GM21360 (cell line): Measurements from ENCODE around the gene GRID1.

Experiments used
- ATAC-seq: cut with Tn5 transposase; IDR thresholded peaks from one replicate; pipeline ENCODE4 v1.9.1; 2021; ENCODE audit warnings: mild to moderate bottlenecking, moderate library complexity; ENCODE audit not compliant: unreplicated experiment

Gene GRID1

DNA sequence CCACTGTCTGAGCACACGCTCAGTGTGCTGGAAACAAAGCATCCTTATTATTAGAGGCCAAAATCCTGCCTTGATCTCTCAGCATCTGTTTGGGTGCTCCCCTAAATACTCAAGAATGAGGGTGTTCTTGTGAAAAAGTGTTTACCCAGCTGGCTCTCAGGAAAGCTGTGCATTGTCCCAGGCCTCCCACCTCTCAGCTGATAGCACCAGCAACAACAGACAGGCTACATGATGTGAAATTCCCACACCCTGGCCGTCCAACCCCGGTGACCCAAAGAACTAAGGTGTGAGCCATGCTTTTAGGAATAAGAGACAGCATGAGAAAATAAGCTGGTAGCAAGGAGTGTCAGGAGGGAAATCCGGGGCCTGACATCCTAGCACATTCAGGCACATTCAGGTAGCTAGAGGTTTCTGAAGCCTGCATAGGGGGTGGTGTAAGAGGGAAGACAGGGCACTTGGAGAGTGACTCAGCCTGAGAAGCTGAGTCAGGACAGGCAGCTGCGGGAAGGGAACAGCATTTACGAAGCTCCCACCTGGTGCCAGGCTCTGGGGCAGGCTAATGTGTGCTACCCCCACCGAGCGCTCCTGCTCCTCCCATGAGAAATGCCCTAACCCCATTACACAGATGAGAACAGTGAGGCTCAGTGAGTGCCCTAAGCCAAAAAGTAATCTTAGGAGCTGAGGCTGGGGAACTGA, 205.6 kb downstream of the GRID1 start:
- no peak for ATAC-seq

DNA sequence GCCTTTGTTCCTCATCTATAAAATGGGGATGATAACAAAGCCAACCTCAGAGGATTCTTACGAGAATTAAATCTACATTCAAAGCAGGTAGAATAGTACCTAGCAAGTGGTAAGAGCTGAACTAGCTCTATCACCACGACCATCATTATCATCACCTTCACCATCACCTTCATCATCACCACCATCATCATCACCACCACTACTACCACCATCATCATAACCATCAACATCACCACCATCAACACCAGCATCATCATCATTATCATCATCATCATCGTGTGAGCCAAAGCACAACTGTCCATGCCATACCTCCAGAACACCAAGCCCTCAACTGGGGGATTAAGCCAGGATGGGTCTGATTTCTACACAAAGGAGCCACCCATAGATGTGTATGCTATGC, 206.8 kb downstream of the GRID1 start:
- ATAC-seq = no peak

DNA sequence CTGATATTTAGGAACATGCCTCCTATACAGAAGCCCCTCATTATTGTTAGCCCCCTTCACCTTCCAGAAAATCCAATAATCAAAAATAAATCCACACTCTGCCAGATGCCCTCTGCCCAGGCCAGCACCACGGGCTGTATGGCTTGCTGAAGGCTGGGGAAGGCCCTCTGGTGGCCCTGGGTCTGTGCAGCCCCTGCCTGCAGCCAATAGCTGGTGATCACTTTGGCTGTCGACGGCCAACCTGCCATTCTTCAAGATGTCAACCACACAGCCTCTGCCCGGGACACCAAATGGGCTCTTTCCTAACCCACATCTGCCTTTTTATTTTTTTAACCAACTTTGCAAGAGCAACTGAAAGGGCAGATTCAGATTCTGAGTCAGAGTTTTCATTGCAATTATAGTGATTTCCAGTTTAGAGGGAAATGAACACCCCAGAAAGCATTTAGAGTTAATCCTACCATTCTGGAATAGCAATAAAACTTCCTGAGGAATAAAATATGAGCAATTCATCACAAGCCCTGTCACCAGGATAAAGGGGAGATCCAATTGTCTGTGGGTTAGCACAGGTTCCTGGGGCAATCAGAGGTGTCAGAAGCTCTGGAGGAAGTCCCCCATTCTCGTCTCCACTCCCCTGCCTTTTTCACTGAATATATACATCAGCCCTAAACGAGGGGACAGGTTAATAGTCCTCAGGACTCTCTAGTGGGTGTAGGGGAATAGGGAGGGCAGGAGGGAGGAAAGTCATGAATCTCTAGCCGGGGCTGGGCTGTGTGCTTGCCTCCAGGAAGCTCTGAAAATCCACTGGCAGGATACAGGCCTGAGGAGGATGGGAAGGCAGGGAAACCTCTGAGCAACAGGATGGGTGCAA, 211.3 kb downstream of the GRID1 start:
- ATAC-seq = no peak

DNA sequence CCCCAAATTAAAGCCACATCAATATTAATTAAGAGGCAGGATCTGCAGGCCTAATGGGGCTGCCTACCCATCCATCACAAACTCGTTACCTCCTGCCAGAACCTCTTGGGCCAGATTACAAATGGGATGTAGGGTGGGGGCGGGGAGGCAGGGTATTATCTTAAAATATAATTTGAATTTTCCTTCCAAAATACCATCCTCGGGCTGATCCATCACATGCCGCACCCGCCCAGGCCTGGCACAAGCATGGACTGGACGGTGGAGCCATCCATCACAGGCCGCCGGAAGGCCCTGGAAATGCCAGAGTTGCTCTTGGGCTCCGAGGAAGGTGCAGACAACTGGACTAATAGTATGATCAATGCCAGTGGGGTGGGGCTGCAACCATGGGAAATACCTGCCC, 212.8 kb downstream of the GRID1 start:
- no peak for ATAC-seq

DNA sequence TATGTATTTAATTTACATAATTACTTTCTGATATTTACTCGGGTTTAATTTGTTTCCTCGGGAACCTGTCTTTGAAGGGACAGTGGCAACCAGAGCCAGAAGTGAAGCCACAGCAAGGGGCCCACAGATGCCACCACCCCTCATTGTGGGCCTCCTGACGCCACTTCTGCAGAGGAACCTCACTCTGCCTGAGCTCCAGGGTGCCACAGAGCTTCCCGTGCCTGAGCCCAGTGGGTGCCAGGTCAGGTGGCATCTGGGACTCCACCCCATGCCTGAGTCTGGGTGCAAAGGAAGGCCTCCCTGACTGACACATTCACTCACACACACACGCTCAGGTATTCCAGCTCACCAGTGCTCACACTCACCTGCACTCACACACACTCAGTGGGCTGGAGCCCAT, 213.7 kb downstream of the GRID1 start:
- ATAC-seq = no peak

DNA sequence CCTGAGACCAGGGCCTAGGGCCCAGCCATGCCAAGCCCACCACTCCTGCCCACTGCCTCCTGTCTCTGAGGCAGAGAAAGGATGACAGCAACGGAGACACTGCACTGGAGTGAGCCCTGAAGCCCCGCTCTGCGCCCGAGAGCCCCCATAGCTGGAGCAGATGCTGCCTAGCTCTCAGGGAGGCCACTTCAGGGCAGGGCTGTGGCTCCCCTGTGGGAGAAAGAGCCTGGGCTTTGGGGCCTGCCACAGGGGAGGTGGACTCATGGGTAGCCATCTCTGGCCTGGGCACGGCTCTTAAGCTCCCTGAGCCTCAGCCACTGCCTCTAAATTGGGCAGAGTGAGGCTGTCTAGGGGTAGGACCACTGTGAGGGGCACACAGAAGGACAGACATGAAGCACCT, 214.2 kb downstream of the GRID1 start:
- no peak for ATAC-seq

DNA sequence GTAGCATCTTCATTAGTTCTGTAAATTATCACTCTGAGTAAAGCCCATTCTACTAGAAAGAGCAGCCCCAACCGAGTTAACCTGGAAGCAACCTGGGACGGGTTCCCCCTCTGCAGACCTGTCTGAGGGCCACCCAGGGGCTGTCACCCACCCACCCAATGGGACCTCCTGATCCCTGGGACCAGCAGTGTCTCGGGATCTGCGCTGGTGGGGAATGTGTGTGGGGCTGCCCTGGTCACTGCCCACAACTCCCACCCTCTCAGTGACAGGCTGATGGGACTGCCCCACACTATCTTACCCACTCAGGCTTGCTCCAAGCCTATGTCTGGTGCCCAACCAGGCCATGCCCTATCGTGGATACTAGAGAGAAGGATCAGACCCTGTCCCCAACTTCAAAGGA, 215.0 kb downstream of the GRID1 start:
- no peak for ATAC-seq

DNA sequence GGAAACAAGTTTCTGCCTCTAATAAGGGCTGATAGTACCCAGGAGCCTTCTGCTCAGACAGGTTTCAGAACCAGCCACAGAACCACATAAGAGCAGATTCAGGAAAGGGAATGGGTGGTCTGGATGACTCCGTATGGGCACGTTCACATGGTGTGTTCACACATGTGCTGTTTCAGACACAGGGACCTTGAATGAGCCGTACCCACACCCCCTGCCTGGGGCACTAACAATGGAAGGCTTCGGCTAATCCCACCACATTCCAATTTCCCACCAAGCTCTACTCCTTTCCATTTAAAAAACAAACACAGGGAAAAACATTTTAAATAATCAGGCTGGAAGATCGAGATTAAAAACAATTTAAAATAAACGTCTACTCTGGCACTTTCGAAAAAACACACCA, 217.3 kb downstream of the GRID1 start:
- no peak for ATAC-seq

DNA sequence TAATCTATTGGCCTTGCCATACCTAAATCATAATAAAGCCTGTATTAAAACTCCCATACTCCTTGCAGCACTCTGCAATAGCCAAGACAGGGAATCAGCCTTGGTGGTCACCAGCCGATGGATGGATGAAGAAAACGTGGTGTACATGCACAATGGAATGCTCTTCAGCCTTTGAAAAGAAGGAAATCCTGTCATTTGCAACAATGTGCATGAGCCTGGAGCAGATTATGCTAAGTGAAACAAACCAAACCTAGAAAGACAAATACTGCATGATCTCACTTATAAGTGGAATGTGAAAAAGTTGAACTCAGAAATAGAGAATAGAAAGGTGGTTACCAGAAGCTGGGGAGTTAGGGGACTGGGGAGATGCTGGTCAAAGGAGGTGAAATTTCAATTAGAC, 218.5 kb downstream of the GRID1 start:
- ATAC-seq = no peak

DNA sequence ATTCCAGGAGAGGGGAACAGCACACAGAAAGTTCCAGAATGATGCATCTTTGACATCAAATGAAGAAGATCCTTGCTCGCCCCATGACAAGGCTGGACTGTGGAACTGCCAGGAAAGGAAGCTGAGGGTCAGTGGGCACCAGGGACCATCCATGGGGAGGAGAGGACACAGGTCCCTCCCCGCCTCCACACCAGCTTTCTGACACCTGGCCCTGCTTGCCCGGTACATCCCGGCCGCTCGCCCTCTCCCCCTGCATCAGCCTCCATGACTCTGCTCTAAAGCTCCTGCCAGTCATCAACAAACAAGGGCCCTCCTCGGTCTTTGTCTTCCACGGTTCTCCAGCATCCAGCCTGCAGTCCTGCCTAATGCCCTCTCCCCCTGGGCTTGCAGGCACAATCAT, 222.3 kb downstream of the GRID1 start:
- no peak for ATAC-seq

DNA sequence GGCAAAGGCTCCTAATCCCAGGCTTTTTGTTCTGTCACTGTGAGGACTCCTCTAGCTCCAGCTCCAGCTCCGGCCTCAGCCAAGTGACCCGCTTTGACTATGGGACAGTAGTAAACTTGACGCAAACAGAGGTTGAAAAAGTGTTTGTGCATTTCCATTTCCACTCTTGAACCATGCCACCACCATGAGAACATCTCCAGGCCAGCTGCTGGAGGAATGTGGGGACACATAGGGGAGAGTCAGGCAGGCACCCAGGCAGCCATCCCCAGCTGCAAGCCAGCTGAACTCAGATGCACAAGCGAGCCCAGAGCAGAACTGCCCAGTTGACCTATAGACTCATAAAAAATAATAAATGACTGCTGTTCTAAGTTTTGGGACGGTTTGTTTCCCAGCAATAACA, 224.7 kb downstream of the GRID1 start:
- ATAC-seq = no peak

DNA sequence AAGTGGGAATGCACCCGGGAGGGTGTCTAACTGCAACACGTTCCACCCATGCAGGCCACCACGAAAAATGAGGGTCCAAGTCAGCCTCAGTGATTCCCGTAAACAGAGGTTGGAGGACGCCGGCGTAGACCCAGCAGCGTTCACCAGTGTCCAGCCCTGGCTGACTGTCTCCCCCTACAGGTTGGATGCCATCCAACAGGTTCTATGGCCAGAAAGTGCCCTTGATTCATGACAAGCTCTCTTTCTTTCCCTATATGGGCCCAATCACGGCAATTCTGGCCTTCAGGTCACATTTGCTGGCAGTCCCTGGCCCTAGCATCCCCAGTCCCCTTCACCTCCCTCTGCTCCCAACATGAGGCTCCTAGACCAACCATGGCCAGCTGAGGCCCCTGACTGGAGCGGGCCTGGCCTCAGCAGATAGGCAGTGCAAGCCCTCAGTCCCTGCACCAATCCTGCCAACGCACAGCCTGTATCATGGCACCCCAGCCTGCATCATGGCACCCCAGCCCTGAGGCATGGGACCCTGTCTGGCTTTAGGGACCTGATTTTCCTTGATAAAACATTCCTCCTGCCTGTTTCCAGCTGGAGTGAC, 227.4 kb downstream of the GRID1 start:
- no peak for ATAC-seq

DNA sequence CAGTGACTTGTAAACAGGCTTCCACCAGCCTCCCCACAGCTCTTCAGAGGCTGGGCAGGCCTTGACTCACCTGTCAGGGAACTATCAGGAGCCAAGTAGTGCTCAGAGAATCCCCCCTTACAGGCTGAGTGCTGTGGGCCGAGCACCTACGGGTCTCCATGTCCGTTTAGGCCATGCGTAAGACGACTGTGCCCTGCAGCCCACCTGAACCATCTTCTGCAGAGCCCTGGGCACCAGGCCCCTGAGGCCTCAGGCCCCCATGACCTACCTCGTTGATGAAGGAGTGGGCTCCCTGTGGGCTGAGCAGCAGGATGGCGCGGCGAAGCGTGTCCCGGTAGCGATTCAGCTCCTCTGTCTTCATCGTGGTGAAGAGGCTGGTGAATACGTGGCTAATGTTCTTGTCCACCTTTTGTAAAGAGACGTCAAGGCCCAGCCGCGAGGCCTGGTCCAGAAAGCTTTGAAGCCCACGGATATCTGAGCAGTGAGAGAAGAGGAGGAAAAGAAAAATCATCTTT, 228.0 kb downstream of the GRID1 start:
- no peak for ATAC-seq

DNA sequence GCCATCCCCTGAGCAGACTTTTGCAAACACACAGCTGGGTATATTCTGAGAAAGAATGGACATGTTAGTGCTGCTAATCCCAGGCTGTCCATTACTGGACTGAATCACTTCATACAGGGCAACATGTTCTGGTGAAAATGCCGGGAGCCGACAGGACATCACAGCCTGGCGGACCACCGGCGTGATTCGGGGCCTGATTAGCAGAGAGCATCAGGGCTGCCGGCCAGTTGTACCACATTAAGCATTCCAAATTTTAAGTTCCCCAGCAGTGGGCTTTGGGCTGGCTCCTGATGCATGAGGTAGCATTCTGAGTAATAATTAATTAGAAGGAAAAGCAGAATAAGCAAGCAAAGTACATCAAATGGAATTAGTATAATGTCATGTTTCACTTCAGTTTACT, 229.0 kb downstream of the GRID1 start:
- no peak for ATAC-seq

DNA sequence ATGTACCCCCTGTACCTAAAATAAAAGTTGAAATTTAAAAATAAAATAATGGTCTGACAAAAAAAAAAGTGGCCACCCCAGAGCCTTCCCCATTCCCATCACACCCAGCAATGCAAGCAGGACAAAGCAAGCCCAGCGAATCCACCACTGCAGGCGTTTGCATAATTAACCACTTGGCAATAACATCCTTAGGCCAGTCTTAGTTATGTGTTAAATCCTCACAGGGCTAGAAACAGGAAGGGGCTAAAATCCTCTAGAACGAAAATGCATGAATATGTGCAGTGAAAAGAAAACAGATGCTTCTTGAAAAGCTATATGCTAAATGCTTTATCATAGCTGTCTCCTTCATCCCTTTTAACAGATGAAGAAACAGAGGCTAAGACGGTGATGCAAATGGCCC, 229.7 kb downstream of the GRID1 start:
- no peak for ATAC-seq

DNA sequence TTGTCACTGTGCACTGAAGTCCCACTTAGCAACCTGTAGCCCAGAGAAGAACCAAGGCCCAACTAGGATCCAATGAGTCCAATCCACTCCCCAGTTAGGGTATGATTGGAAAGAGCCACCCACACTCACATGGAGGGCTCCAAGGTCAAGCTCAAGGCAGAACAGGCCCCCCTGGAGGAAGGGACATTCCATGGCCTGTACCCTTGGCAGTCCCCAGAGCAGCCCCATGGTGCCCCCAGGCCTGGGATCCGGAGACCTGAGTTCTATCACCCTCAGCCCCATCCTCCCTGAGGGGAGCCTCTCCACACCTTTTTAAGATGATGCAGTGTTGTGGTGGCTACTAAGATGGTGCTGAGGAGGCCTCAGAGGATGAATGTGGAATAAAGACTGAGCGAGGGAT, 231.4 kb downstream of the GRID1 start:
- no peak for ATAC-seq

DNA sequence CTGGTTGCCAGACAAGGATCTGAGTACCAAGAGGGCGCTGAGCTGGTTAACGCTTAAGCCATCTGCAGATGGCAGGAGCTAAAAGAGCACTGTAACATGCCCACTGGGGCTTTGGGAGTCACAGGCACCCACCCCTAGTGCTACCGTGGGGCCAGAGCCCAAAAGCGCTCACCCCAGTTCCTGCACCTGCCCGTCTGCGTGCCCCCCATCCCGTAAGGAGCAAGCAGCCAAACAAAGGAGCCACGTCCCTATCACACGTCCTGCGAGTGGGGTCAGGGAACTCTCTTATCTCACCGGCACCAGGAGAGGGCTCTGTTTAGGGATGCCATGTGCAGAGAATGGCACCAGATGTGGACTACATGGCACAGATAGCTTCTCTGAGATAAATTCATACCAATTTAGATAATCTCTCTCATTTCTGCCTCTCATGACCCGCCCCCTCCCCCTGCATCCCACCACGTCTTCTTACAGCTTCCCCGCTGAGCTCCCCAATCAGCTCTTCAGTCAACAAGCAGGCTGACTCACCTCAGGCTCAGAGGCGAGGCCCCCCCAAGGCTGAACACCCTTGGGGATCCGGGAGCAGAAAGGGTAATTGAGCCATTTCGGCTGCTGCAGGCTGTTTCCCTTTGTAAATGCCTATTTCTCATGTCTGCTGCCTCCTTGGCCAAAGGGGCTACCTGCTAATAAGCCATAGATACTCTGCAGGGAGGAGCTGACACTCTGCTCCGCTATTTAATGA, 235.7 kb downstream of the GRID1 start:
- no peak for ATAC-seq

DNA sequence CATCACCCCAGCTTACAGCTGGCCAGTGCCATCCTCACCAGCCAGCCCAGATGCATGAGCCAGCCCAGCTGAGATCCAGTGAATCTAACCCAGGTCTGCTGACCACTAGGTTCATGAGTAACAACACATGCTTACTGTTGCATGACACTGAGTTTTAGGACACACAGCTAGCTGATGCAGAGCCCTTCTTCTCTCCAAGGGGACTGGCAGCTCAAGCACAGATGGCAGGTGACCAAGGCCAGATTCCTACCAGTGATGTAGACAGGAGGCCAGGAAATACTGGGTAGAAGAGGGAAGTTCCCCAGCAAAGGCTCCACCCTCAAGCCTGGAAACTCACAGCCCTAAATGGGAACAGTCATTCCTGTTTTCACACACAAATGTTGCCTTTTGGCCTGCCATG, 236.6 kb downstream of the GRID1 start:
- no peak for ATAC-seq

DNA sequence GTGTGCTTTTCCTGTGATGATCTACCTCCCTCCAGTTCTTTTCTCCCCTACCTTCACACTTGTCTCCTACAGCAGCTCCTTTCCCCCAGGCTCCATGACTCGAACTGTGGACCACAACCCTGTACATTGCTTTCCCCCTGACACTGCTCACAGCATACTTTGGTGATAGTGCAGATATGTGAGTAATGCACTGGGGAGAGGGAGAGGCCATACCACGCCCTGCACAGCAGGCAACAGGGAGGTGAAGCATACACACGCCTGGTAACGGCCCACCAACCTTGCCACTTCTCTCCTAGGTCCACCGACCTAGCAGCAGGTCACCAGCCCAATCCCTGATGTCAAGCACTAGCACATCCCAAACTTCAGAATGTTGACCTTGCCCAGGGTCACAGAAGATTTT, 238.2 kb downstream of the GRID1 start:
- ATAC-seq = no peak

DNA sequence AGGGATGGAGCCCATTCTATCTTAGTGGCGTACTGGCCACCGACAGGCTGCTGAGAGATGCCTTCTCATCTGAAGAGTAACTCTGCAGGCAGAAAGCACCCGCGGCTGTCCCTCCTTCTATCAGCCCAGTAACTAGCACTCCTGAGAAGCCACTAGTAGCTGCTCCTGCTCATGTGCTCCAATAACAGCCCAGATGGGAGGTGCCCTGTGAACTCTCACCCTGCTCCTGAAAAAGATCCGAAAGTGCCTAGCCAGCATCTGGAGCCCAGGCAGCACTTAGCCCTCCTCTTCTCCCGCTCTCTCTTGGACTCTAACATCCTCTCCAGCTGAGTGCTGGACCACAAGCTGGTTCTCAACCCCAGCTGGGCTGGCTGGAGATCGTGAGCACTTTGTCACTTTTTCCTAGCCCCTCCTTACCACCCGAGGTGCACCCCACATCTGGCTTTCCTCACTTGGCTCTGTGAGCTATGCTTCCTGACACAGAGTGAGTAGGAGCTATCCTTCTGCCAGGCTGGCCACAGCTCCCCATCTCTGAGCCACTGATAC, 239.2 kb downstream of the GRID1 start:
- ATAC-seq = no peak

DNA sequence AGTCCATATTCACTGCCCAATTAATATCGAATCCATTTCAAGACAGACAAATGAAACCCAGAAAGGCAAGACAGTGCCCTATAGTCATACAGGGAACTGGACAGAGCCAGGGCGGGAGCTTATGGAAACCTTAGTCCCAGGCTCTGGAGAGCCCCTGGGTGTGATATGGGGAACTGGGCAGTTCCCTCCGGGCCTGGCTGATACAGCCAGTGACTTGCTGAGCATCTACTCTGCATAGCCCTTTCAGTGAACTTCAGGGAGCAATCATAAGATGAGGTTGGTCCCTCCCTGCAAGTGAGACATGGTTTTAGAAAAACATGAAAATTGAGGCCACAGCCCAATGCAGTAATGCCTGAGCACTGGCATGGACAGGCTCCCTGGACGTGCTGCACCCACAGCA, 241.9 kb downstream of the GRID1 start:
- ATAC-seq = no peak
